Measurements from ENCODE around the gene KCTD17.

KCTD17 gene

GRCh38 chr22:37100589-37101127 lies 49.1 kb downstream of the KCTD17 start:
- Histone ChIP-seq H4K20me1 (ENCODE audit: insufficient read depth, low read length) (no peaks in the 10 kb centered on the region), H3K9me2 (ENCODE audit: low read depth, low read length) (no peaks in the 10 kb centered on the region), H3F3A (ENCODE audit: insufficient read depth, low read length) (no peaks in the 10 kb centered on the region), H3K4me2 (ENCODE audit: low read length) (no peak overlapping the region), H3K9me3 (ENCODE audit: low read length) (no peaks in the 10 kb centered on the region), H3K36me3 (ENCODE audit: insufficient read depth, low read length) (no peaks in the 10 kb centered on the region), H2AFZ (ENCODE audit: low read length) (no peak overlapping the region), H3K27ac (ENCODE audit: low read depth, low read length, poor library complexity, severe bottlenecking) (no peak overlapping the region), H3K4me1 (ENCODE audit: insufficient read depth, low read length, severe bottlenecking) (no peaks in the 10 kb centered on the region), H3K9ac (ENCODE audit: low read length) (no peak overlapping the region), H3K79me2 (ENCODE audit: insufficient read depth, low read length) (no peaks in the 10 kb centered on the region), H3K27me3 (ENCODE audit: insufficient read depth, low read length) (no peaks in the 10 kb centered on the region; the same call in 1 of the 2 replicates), H3K4me3 (ENCODE audit: low read depth, low read length, poor library complexity, severe bottlenecking) (no peak overlapping the region)
- TF ChIP-seq CTCF (IDR thresholded peaks at IDR 0.05; ENCODE audit: low read length) = no peak
- TF ChIP-seq EZH2 (IDR thresholded peaks at IDR 0.05; ENCODE audit: borderline replicate concordance, low read length) = no peak

- Histone ChIP-seq H4K20me1 (ENCODE audit: insufficient read depth, low read length) (no peaks in the 10 kb centered on the region), H3K4me2 (ENCODE audit: low read length) (no peak overlapping the region)
Measured at GRCh38 chr22:37101311-37102066, 49.9 kb downstream of the KCTD17 start.

GRCh38 chr22:37103151-37103550 lies 51.6 kb downstream of the KCTD17 start:
- Histone ChIP-seq H3K9me3 (ENCODE audit: low read length) (no peaks in the 10 kb centered on the region), H2AFZ (ENCODE audit: low read length) (no peak overlapping the region), H3K79me2 (ENCODE audit: insufficient read depth, low read length) (no peaks in the 10 kb centered on the region), H3K4me3 (ENCODE audit: low read depth, low read length, poor library complexity, severe bottlenecking) (no peak overlapping the region), H3K9me2 (ENCODE audit: low read depth, low read length) (no peaks in the 10 kb centered on the region), H3K4me1 (ENCODE audit: insufficient read depth, low read length, severe bottlenecking) (no peaks in the 10 kb centered on the region), H3K27me3 (ENCODE audit: insufficient read depth, low read length) (no peaks in the 10 kb centered on the region; the same call in 1 of the 2 replicates), H3K27ac (ENCODE audit: low read depth, low read length, poor library complexity, severe bottlenecking) (no peak overlapping the region), H3K9ac (ENCODE audit: low read length) (no peak overlapping the region), H3K4me2 (ENCODE audit: low read length) (no peak overlapping the region), H4K20me1 (ENCODE audit: insufficient read depth, low read length) (no peaks in the 10 kb centered on the region), H3F3A (ENCODE audit: insufficient read depth, low read length) (no peaks in the 10 kb centered on the region), H3K36me3 (ENCODE audit: insufficient read depth, low read length) (no peaks in the 10 kb centered on the region)
- no peak for TF ChIP-seq EZH2 (IDR thresholded peaks at IDR 0.05; ENCODE audit: borderline replicate concordance, low read length)
- no peak for TF ChIP-seq CTCF (IDR thresholded peaks at IDR 0.05; ENCODE audit: low read length)

More at GRCh38 chr22:37101311-37102066, 49.9 kb downstream of the KCTD17 start:
- H3K4me3 ChIP-seq (ENCODE audit: low read depth, low read length, poor library complexity, severe bottlenecking) = no peak overlapping the region
- H3K9me2 ChIP-seq (ENCODE audit: low read depth, low read length) = no peaks in the 10 kb centered on the region
- no peaks in the 10 kb centered on the region; the same call in 1 of the 2 replicates for H3K27me3 ChIP-seq (ENCODE audit: insufficient read depth, low read length)
- no peak overlapping the region for H3K27ac ChIP-seq (ENCODE audit: low read depth, low read length, poor library complexity, severe bottlenecking)
- H3K36me3 ChIP-seq (ENCODE audit: insufficient read depth, low read length) = no peaks in the 10 kb centered on the region
- no peak overlapping the region for H3K9ac ChIP-seq (ENCODE audit: low read length)
- no peak overlapping the region for H2AFZ ChIP-seq (ENCODE audit: low read length)
- no peaks in the 10 kb centered on the region for H3K4me1 ChIP-seq (ENCODE audit: insufficient read depth, low read length, severe bottlenecking)
- H3K79me2 ChIP-seq (ENCODE audit: insufficient read depth, low read length) = no peaks in the 10 kb centered on the region
- TF ChIP-seq CTCF (IDR thresholded peaks at IDR 0.05; ENCODE audit: low read length) = no peak
- no peak for TF ChIP-seq EZH2 (IDR thresholded peaks at IDR 0.05; ENCODE audit: borderline replicate concordance, low read length)
- no peaks in the 10 kb centered on the region for H3F3A ChIP-seq (ENCODE audit: insufficient read depth, low read length)
- no peaks in the 10 kb centered on the region for H3K9me3 ChIP-seq (ENCODE audit: low read length)
